ENCODE data around the gene SMCR8. TPM values are rescaled to one million over a fixed set of nuclear protein-coding genes. Genes with fewer than 3 reads are reported as not detected.
A peak's percentile ranks its signal among the peaks of the same experiment; 100 is the strongest.

The SMCR8 gene
- total and polyA plus RNA-seq, 9 of the 15 experiments (the other 6 are each of a cell fraction or from before 2014, with no cell fraction given) = 0.25 to 8.8 (median 4.9) TPM

- H3K4me2 ChIP-seq (ENCODE audit: insufficient read depth, low read length) = no peak overlapping the region
- H3K4me3 ChIP-seq = no peak overlapping the region
- no peaks in the 10 kb centered on the region for H3K9me3 ChIP-seq (replicated peaks; ENCODE audit: control insufficient read depth, insufficient read depth, low read depth, low read length)
- POLR2A ChIA-PET = interaction anchor here (0.6 kb wide), 1 partner anchor 28 kb away, joined by 4 read pairs; no protein-coding TSS in a partner anchor
- FAIRE-seq (no peak), DNase-seq (ENCODE audit: extremely low read depth in 1 of 4, low spot score in 3 of 4) (no peak), ATAC-seq (no peak)
- no peaks in the 10 kb centered on the region for H3K79me2 ChIP-seq (ENCODE audit: control insufficient read depth, insufficient read depth, low read length)
- BruUV-seq (replicated peaks) = no TSS peak
- peaks cover 78% of the 10 kb centered on the region for H3K36me3 ChIP-seq (ENCODE audit: control insufficient read depth, insufficient read depth, low read length)
- H4K20me1 ChIP-seq (replicated peaks; ENCODE audit: control insufficient read depth, insufficient read depth, low read length) = no peaks in the 10 kb centered on the region; the same call in 1 of the 2 replicates
- H3K9ac ChIP-seq (ENCODE audit: insufficient read depth in 1 of 2, low read depth in 2 of 2, low read length in 2 of 2) = peak overlapping the region in 1 of 2 experiments; percentile 31; a peak in 1 of 4 replicates
- CTCF ChIA-PET (ENCODE audit: low intra/inter-chr PET ratio) = no interaction called here
- intact Hi-C loops (cut with micrococcal nuclease) (no loop called here), in situ Hi-C loops (cut with MboI) (no loop called here)
- no peak overlapping the region for H2AFZ ChIP-seq (ENCODE audit: low read depth, low read length)
- no peaks in the 10 kb centered on the region for H3K4me1 ChIP-seq (replicated peaks in 1 of 2; ENCODE audit: control insufficient read depth in 2 of 2, insufficient read depth in 2 of 2, low read length in 2 of 2)
- no peak overlapping the region for H3K27ac ChIP-seq (ENCODE audit: extremely low read depth, low read depth, low read length)
- H3K27me3 ChIP-seq (ENCODE audit: control insufficient read depth in 2 of 2, insufficient read depth in 2 of 2, low read length in 2 of 2) = no peaks in the 10 kb centered on the region
- 94% methylated on average over 10 of the region's 11 CpGs for WGBS (ENCODE audit: insufficient coverage, low coverage, missing lambda C conversion rate)
- H3K9me1 ChIP-seq (ENCODE audit: control insufficient read depth, insufficient read depth, low read length) = no peaks in the 10 kb centered on the region
- TF ChIP-seq ZNF436 (CRISPR knock-in tag; IDR thresholded peaks at IDR 0.05) = no peak
- TF ChIP-seq BRF2 (IDR thresholded peaks at IDR 0.05; ENCODE audit: borderline replicate concordance, insufficient read depth, insufficient read length) = no peak
- TF ChIP-seq RBFOX2 (IDR thresholded peaks at IDR 0.05; ENCODE audit: low read depth, low read length) = no peak
- TF ChIP-seq KLF13 (tag; IDR thresholded peaks at IDR 0.05; ENCODE audit: borderline replicate concordance, low read depth) = no peak
- TF ChIP-seq ZNF717 (CRISPR knock-in tag; IDR thresholded peaks at IDR 0.05) = no peak
- no peak for TF ChIP-seq ZNF696 (CRISPR knock-in tag; conservative IDR thresholded peaks at IDR 0.05)
- TF ChIP-seq NCOA2 (IDR thresholded peaks at IDR 0.05; ENCODE audit: partially characterized antibody in 2 of 2) = no peak
- TF ChIP-seq, protein P1, sequence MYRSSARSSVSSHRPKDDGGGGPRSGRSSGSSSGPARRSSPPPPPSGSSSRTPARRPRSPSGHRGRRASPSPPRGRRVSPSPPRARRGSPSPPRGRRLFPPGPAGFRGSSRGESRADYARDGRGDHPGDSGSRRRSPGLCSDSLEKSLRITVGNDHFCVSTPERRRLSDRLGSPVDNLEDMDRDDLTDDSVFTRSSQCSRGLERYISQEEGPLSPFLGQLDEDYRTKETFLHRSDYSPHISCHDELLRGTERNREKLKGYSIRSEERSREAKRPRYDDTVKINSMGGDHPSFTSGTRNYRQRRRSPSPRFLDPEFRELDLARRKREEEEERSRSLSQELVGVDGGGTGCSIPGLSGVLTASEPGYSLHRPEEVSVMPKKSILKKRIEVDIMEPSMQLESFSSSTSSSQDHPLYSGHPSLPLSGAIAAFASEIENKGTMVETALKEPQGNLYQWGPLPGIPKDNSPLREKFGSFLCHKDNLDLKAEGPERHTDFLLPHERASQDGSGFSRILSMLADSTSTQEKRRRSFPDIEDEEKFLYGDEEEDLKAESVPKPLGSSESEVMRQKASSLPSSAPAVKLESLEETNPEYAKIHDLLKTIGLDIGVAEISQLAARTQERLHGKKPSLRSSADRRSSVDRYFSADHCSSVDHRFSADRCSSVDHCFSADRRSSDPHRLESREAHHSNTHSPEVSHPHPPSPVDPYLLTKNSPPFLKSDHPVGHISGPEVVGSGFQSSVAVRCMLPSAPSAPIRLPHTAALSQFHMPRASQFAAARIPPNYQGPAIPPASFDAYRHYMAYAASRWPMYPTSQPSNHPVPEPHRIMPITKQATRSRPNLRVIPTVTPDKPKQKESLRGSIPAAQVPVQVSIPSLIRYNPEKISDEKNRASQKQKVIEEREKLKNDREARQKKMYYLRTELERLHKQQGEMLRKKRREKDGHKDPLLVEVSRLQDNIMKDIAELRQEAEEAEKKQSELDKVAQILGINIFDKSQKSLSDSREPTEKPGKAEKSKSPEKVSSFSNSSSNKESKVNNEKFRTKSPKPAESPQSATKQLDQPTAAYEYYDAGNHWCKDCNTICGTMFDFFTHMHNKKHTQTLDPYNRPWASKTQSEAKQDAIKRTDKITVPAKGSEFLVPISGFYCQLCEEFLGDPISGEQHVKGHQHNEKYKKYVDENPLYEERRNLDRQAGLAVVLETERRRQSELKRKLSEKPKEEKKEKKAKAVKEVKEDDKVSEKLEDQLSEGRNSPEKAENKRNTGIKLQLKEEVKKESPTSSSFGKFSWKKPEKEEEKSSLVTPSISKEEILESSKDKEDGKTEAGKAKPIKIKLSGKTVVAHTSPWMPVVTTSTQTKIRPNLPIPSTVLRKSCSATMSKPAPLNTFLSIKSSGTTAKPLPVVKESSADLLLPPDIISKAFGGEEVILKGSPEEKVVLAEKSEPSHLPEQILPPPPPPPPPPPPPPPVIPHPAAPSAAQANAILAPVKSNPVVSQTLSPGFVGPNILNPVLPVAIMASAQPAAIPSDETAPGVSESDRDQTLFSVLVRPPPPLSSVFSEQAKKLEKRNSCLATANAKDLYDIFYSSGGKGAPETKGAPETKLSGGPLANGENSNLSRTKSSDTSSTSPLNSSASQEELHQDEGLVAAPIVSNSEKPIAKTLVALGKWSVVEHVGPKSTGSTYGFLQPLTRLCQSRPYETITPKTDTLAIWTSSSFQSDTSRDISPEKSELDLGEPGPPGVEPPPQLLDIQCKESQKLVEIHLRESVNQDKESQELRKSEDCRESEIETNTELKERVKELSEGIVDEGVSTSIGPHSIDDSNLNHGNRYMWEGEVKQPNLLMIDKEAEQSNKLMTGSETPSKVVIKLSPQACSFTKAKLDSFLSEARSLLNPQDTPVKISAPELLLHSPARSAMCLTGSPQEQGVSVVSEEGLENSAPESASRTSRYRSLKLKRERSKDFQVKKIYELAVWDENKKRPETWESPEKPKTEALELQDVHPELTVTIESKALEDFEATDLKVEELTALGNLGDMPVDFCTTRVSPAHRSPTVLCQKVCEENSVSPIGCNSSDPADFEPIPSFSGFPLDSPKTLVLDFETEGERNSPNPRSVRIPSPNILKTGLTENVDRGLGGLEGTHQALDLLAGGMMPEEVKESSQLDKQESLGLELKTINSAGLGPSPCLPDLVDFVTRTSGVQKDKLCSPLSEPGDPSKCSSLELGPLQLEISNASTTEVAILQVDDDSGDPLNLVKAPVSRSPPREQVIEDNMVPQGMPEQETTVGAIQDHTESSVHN (IDR thresholded peaks at IDR 0.05; ENCODE audit: borderline replicate concordance in 1 of 2, low read depth in 1 of 2) = no peak
- TF ChIP-seq, protein P2, sequence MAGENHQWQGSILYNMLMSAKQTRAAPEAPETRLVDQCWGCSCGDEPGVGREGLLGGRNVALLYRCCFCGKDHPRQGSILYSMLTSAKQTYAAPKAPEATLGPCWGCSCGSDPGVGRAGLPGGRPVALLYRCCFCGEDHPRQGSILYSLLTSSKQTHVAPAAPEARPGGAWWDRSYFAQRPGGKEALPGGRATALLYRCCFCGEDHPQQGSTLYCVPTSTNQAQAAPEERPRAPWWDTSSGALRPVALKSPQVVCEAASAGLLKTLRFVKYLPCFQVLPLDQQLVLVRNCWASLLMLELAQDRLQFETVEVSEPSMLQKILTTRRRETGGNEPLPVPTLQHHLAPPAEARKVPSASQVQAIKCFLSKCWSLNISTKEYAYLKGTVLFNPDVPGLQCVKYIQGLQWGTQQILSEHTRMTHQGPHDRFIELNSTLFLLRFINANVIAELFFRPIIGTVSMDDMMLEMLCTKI (IDR thresholded peaks at IDR 0.05; ENCODE audit: partially characterized antibody) = no peak
- TF ChIP-seq GTF2B (IDR thresholded peaks at IDR 0.05; ENCODE audit: extremely low read depth, insufficient read length) = no peak
- TF ChIP-seq ZNF77 (CRISPR knock-in tag; IDR thresholded peaks at IDR 0.05) = no peak
Observed at GRCh38 chr17:18285296-18285695, 29.8 kb upstream of the SMCR8 start.

Data from K562 (cell line).